NB4 (cell line): ENCODE measurements around the gene DARS1.

Experiments
- CTCF ChIP-seq: IDR thresholded peaks from one replicate; pipeline ENCODE4 v1.5.1; 2012; ENCODE audit warnings: low read depth, low read length
- MAX ChIP-seq: IDR thresholded peaks from 2 replicates; pipeline ENCODE4 v1.6.1; 2011; ENCODE audit warnings: low read depth, low read length
- POLR2A ChIP-seq: IDR thresholded peaks from 2 replicates; pipeline ENCODE4 v1.6.1; 2011; ENCODE audit warnings: mild to moderate bottlenecking; ENCODE audit not compliant: insufficient read length; ENCODE audit errors: extremely low read depth

GRCh38 chr2:136020831-136021230 lies 35.4 kb upstream of the DARS1 start:
- TF ChIP-seq CTCF (no peak), POLR2A (no peak), MAX (no peak)
